Esophagus (tissue), 2 donors: ENCODE data around the gene KRT83. TPM values are rescaled to one million over a fixed set of nuclear protein-coding genes. Genes with fewer than 3 reads are reported as not detected.

Source experiments
- polyA plus RNA-seq, 2 donors: library from polyadenylated mRNA; stranded (reverse); fragments of 200-250 nt; gene quantifications; one replicate each; pipeline ENCODE4 v1.2.3, GENCODE V29; 2013
- donor health status: healthy with polysubstance abuse.
- donor health status: Bipolar disorder and iron deficiency.

KRT83 gene
- polyA plus RNA-seq, 2 donors: not detected

Other genes starting within 250 kb of the KRT83 start
- under 1 TPM; 0.18 to 0.22 TPM for gene SMIM41, start 241.7 kb downstream of the KRT83 start, polyA plus RNA-seq
- gene KRT80, start 129.4 kb downstream of the KRT83 start, polyA plus RNA-seq: 10 to 100 TPM; 40.9 to 53.9 TPM
- 100 to 1,000 TPM; 153 to 213 TPM for gene KRT7, start 88.2 kb downstream of the KRT83 start, polyA plus RNA-seq
- under 1 TPM; 0.04 to 0.10 TPM for gene KRT86, start 46.8 kb downstream of the KRT83 start, polyA plus RNA-seq
- under 1 TPM; 0.05 to 0.08 TPM for gene KRT81, start 29.9 kb downstream of the KRT83 start, polyA plus RNA-seq
- not detected for gene KRT85, start 46.1 kb upstream of the KRT83 start, polyA plus RNA-seq
- gene KRT84, start 64.3 kb upstream of the KRT83 start, polyA plus RNA-seq: under 1 TPM in 1 of 2 donors, not detected in 1; 0.02 TPM
- not detected for gene KRT82, start 84.9 kb upstream of the KRT83 start, polyA plus RNA-seq
- under 1 TPM; 0.08 to 0.19 TPM for gene KRT75, start 113.0 kb upstream of the KRT83 start, polyA plus RNA-seq
- gene KRT6B, start 130.7 kb upstream of the KRT83 start, polyA plus RNA-seq: 100 to 1,000 TPM; 106 to 453 TPM
- gene KRT6C, start 152.4 kb upstream of the KRT83 start, polyA plus RNA-seq: 100 to 1,000 TPM; 229 to 427 TPM
- 1,000 to 10,000 TPM in 1 of 2 donors, 100 to 1,000 TPM in 1; 945 to 7,628 TPM for gene KRT6A, start 171.9 kb upstream of the KRT83 start, polyA plus RNA-seq
- 1,000 to 10,000 TPM; 3,653 to 6,695 TPM for gene KRT5, start 199.0 kb upstream of the KRT83 start, polyA plus RNA-seq
- not detected for gene KRT71, start 231.7 kb upstream of the KRT83 start, polyA plus RNA-seq